HG03025 (cell line): ENCODE results near the gene SSBP1.
"Not testable (repeated sequence)": the region's sequence is repeated elsewhere in the genome, so short reads cannot be mapped to it uniquely, and the experiment has no call there.

Source experiments
- ATAC-seq: cut with Tn5 transposase; IDR thresholded peaks from one replicate; pipeline ENCODE4 v1.9.1; 2021; ENCODE audit warnings: mild to moderate bottlenecking, moderate library complexity; ENCODE audit not compliant: unreplicated experiment, low FRiP score

Gene SSBP1

GRCh38 chr7:141754939-141755338, 16.8 kb downstream of the SSBP1 start:
- ATAC-seq: no peak

GRCh38 chr7:141763797-141764196, 25.6 kb downstream of the SSBP1 start, which contains the start of gene TAS2R3:
Gene TAS2R3 (plus strand): TSS chr7:141764097. CDS start chr7:141764159, 62 bp downstream.
- ATAC-seq: no peak

GRCh38 chr7:141770083-141770583, 32.0 kb downstream of the SSBP1 start:
- not testable (repeated sequence) for ATAC-seq

GRCh38 chr7:141776374-141776773, 38.2 kb downstream of the SSBP1 start, which contains the start of gene TAS2R4:
Gene TAS2R4 (plus strand): TSS chr7:141776674. CDS start chr7:141778489, 1,815 bp downstream.
- no peak for ATAC-seq

GRCh38 chr7:141785706-141786552, 47.8 kb downstream of the SSBP1 start:
- ATAC-seq: peak; percentile 72

GRCh38 chr7:141788296-141788695, 50.1 kb downstream of the SSBP1 start:
- ATAC-seq: no peak

DNA sequence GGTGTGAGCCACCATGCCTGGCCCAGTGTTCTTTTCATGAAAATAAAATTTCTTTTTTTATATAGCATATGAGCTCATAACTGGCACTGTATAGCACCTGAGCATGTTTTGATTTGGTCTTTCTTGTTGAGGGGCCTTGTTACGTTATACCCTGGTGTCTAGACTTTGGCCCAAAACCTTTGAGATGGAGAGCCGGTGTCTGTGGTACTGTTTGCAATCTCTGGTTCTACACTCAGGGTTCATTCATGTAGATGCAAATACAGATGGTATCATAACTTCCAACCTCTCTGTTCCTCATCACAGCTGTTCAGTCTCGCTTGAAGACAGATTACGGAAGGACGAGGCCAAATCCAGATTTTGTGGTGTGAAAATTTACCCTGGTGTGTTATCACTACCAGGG, 51.8 kb downstream of the SSBP1 start, which contains the start of gene TAS2R5:
TSS of gene TAS2R5 (plus strand) at position 301 of the 400 bp plus-strand sequence. CDS start 145 bp downstream, outside the sequence.
- ATAC-seq: no peak

GRCh38 chr7:141792526-141792925, 54.4 kb downstream of the SSBP1 start:
- no peak for ATAC-seq
